CD14-positive monocyte (primary cell): ENCODE data around the gene PABPN1L. TPM values are rescaled to one million over a fixed set of nuclear protein-coding genes. Genes with fewer than 3 reads are reported as not detected.

Experiments
- DNase-seq, 3 donors: peaks; one replicate each; pipeline ENCODE4 v3.0.0-alpha.2; 2011 to 2022
- H2AFZ ChIP-seq: 2 replicates; pipeline ENCODE4 v1.6.0; 2012; ENCODE audit warnings: mild to moderate bottlenecking, low read depth, low read length, inconsistent platforms; ENCODE audit not compliant: insufficient read depth, poor library complexity, severe bottlenecking
- H3K27ac ChIP-seq, 2 donors: 1 replicate in 1 of 2; 2 replicates in 1 of 2; pipeline ENCODE4 v1.5.1; 2012 to 2013; ENCODE audit warnings: low read length in 2 of 2, control low read depth in 1 of 2, inconsistent platforms in 1 of 2, low read depth in 1 of 2, mild to moderate bottlenecking in 1 of 2
- H3K27me3 ChIP-seq, 2 donors: one replicate each; pipeline versions ENCODE4 v1.6.0 to v1.6.1; 2011 to 2013; ENCODE audit warnings: low read length in 2 of 2; ENCODE audit not compliant: control insufficient read depth in 2 of 2, insufficient read depth in 2 of 2
- H3K36me3 ChIP-seq, 2 donors: replicated peaks in 1 of 2; 1 replicate in 1 of 2; 2 replicates in 1 of 2; pipeline versions ENCODE4 v1.5.1 to v1.6.1; 2012 to 2013; ENCODE audit warnings: low read length in 2 of 2, control low read depth in 1 of 2, inconsistent platforms in 1 of 2, mild to moderate bottlenecking in 1 of 2; ENCODE audit not compliant: insufficient read depth in 2 of 2, control insufficient read depth in 1 of 2
- H3K4me1 ChIP-seq, 2 donors: 1 replicate in 1 of 2; 2 replicates in 1 of 2; pipeline versions ENCODE4 v1.5.1 to v1.6.1; 2012 to 2013; ENCODE audit warnings: low read length in 2 of 2, control low read depth in 1 of 2, inconsistent platforms in 1 of 2, mild to moderate bottlenecking in 1 of 2, moderate library complexity in 1 of 2; ENCODE audit not compliant: insufficient read depth in 2 of 2, control insufficient read depth in 1 of 2
- H3K4me2 ChIP-seq: replicated peaks from 2 replicates; pipeline ENCODE3; 2012; ENCODE audit warnings: low read length, moderate library complexity, mild to moderate bottlenecking; ENCODE audit not compliant: poor library complexity, severe bottlenecking; ENCODE audit errors: extremely low read depth
- H3K4me3 ChIP-seq, 3 experiments: fragments of 200-600 bp in 1 of 3; sonication (generic) in 1 of 3; replicated peaks in 1 of 3; 1 replicate in 2 of 3; 2 replicates in 1 of 3; pipeline ENCODE4 v1.5.1; 2011 to 2013; ENCODE audit warnings: low read length in 3 of 3, mild to moderate bottlenecking in 3 of 3, control low read depth in 2 of 3, low read depth in 2 of 3, inconsistent platforms in 1 of 3, moderate library complexity in 1 of 3
- H3K79me2 ChIP-seq: 2 replicates; pipeline ENCODE4 v1.6.0; 2012; ENCODE audit warnings: mild to moderate bottlenecking, control low read depth, inconsistent platforms, low read length, moderate library complexity; ENCODE audit not compliant: insufficient read depth
- H3K9ac ChIP-seq: 2 replicates; pipeline ENCODE4 v1.6.0; 2017; ENCODE audit warnings: low read length, mild to moderate bottlenecking; ENCODE audit not compliant: insufficient read depth, poor library complexity, severe bottlenecking
- H3K9me3 ChIP-seq, 2 donors: replicated peaks in 1 of 2; 1 replicate in 1 of 2; 2 replicates in 1 of 2; pipeline versions ENCODE4 v1.5.1 to v1.6.1; 2012 to 2013; ENCODE audit warnings: low read length in 2 of 2, control low read depth in 1 of 2; ENCODE audit not compliant: control insufficient read depth in 1 of 2, insufficient read depth in 1 of 2
- H4K20me1 ChIP-seq: 2 replicates; pipeline ENCODE4 v1.6.0; 2012; ENCODE audit warnings: mild to moderate bottlenecking, low read length, control low read depth, moderate library complexity; ENCODE audit not compliant: insufficient read depth
- H3K27ac Mint-ChIP-seq, 7 donors: one replicate each; pipeline ENCODE4 v1.8.0; 2020; ENCODE audit warnings: mild to moderate bottlenecking in 7 of 7, mixed read lengths in 7 of 7, moderate library complexity in 6 of 7, inconsistent platforms in 2 of 7
- H3K27me3 Mint-ChIP-seq, 3 donors: one replicate each; pipeline ENCODE4 v1.8.0; 2021 to 2022; ENCODE audit warnings: low read depth in 3 of 3, mild to moderate bottlenecking in 3 of 3, mixed read lengths in 3 of 3, moderate library complexity in 3 of 3, inconsistent platforms in 1 of 3
- H3K36me3 Mint-ChIP-seq, 2 donors: one replicate each; pipeline ENCODE4 v1.8.0; 2020; ENCODE audit warnings: mixed read lengths in 2 of 2, inconsistent platforms in 1 of 2, mild to moderate bottlenecking in 1 of 2
- H3K4me1 Mint-ChIP-seq: one replicate; pipeline ENCODE4 v1.8.0; 2020; ENCODE audit warnings: mild to moderate bottlenecking, mixed read lengths
- H3K4me3 Mint-ChIP-seq, 2 donors: one replicate each; pipeline ENCODE4 v1.8.0; 2020; ENCODE audit warnings: mild to moderate bottlenecking in 2 of 2, mixed read lengths in 2 of 2, moderate library complexity in 1 of 2
- H3K9me3 Mint-ChIP-seq, 7 donors: one replicate each; pipeline ENCODE4 v1.8.0; 2020 to 2022; ENCODE audit warnings: mixed read lengths in 7 of 7, mild to moderate bottlenecking in 6 of 7, moderate library complexity in 6 of 7, inconsistent platforms in 2 of 7
- WGBS: methylation state at CpG from one replicate; pipeline ENCODE4 v1.1.5; 2013; ENCODE audit warnings: missing lambda C conversion rate; ENCODE audit not compliant: insufficient coverage; 5-methylcytosine and 5-hydroxymethylcytosine counted together
- intact Hi-C, 2 donors: fragments of 100-400 bp; cut with micrococcal nuclease; formaldehyde crosslinking; loops; one replicate each; pipeline versions ENCODE4 v1.15.0 to v1.15.1; 2023
- polyA plus RNA-seq, 3 donors: library from polyadenylated mRNA; depleted of rRNA in 1 of 3; unstranded in 2 of 3; stranded (reverse) in 1 of 3; fragments of 300-500 nt in 2 of 3; fragments of >200 nt in 1 of 3; fragmentation: Illumina TruSeq in 2 of 3; gene quantifications; 1 replicate in 2 of 3; 2 replicates in 1 of 3; pipeline ENCODE4 v1.2.3, GENCODE V29; 2012 to 2021
- TF ChIP-seq, protein P1 (sequence below): fragments of 200-600 bp; IDR thresholded peaks from one replicate; pipeline ENCODE4 v1.8.0; 2022; ENCODE audit warnings: antibody characterized with exemption, mild to moderate bottlenecking

Gene PABPN1L
- polyA plus RNA-seq, 3 donors, result 0.39 TPM; not detected in 2

- intact Hi-C loops, result no loop called here
- no peaks in the 10 kb centered on the region for H3K4me1 ChIP-seq
- H3K9me3 ChIP-seq, result no peaks in the 10 kb centered on the region
- H3K27ac ChIP-seq, result no peak overlapping the region
- DNase-seq, result no peak
- peaks cover 16% of the 10 kb centered on the region for H4K20me1 ChIP-seq
- Mint-ChIP-seq H3K36me3 (peaks cover 28 to 50% of the 10 kb centered on the region in 2 donors), H3K9me3 (no peaks in the 10 kb centered on the region), H3K27me3 (no peaks in the 10 kb centered on the region), H3K27ac (no peak overlapping the region), H3K4me1 (no peaks in the 10 kb centered on the region), H3K4me3 (no peak overlapping the region)
- peaks cover 42 to 53% of the 10 kb centered on the region in 2 donors for H3K36me3 ChIP-seq
- TF ChIP-seq, protein P1, sequence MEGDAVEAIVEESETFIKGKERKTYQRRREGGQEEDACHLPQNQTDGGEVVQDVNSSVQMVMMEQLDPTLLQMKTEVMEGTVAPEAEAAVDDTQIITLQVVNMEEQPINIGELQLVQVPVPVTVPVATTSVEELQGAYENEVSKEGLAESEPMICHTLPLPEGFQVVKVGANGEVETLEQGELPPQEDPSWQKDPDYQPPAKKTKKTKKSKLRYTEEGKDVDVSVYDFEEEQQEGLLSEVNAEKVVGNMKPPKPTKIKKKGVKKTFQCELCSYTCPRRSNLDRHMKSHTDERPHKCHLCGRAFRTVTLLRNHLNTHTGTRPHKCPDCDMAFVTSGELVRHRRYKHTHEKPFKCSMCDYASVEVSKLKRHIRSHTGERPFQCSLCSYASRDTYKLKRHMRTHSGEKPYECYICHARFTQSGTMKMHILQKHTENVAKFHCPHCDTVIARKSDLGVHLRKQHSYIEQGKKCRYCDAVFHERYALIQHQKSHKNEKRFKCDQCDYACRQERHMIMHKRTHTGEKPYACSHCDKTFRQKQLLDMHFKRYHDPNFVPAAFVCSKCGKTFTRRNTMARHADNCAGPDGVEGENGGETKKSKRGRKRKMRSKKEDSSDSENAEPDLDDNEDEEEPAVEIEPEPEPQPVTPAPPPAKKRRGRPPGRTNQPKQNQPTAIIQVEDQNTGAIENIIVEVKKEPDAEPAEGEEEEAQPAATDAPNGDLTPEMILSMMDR, result no peak
- no peaks in the 10 kb centered on the region for H3K79me2 ChIP-seq
- no peak overlapping the region for H3K4me3 ChIP-seq
- 92% methylated on average over 10 of the region's 14 CpGs for WGBS
- no peak overlapping the region for H3K9ac ChIP-seq
- H3K27me3 ChIP-seq, result no peaks in the 10 kb centered on the region
- H3K4me2 ChIP-seq, result no peak overlapping the region
- no peak overlapping the region for H2AFZ ChIP-seq
These were observed 35.7 kb downstream of the PABPN1L start for GRCh38 chr16:88830783-88831182.

DNA sequence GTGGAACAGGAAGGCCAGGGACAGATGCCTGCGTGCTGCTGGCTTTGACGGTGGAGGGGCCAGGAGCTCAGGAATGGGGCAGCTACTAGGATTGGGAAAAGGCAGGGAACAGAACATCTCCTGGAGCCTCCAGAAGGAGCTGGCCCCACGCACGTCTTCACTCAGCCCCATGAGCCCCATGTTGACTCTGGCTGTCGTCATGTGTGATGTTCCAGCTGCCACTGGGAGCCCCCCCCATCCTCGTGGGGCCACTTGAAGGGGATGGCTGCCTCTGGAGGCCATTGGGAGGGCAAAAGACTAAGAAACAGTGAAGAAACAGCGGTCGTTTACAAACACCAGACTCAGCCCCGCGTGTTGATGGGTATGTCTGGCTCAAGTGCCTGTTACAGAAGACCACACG is 36.2 kb downstream of the PABPN1L start:
- Mint-ChIP-seq H3K9me3 (no peaks in the 10 kb centered on the region), H3K4me1 (no peaks in the 10 kb centered on the region), H3K36me3 (peaks cover 26 to 45% of the 10 kb centered on the region in 2 donors), H3K27me3 (no peaks in the 10 kb centered on the region), H3K4me3 (no peak overlapping the region), H3K27ac (no peak overlapping the region)
- Histone ChIP-seq H3K79me2 (no peaks in the 10 kb centered on the region), H3K4me1 (no peaks in the 10 kb centered on the region), H3K9me3 (no peaks in the 10 kb centered on the region), H3K27ac (no peak overlapping the region), H4K20me1 (peaks cover 16% of the 10 kb centered on the region), H2AFZ (no peak overlapping the region), H3K36me3 (peaks cover 41 to 48% of the 10 kb centered on the region in 2 donors), H3K4me3 (no peak overlapping the region), H3K9ac (no peak overlapping the region), H3K27me3 (no peaks in the 10 kb centered on the region), H3K4me2 (no peak overlapping the region)
- no peak for DNase-seq
- TF ChIP-seq, protein P1, result no peak
- WGBS, result 94% methylated on average over 10 of the region's 11 CpGs
- intact Hi-C loops, result no loop called here
